Common myeloid progenitor, CD34-positive (primary cell): ENCODE measurements around the gene PXK.

Source experiments
- CTCF ChIA-PET: fragments of 350-600 bp; sonication (Branson Sonifier 250); formaldehyde crosslinking; loops from one replicate; lab custom pipeline; 2021; ENCODE audit warnings: antibody characterized with exemption; lab: Charles Lee
- POLR2A ChIA-PET: fragments of 350-600 bp; sonication (Branson Sonifier 250); formaldehyde crosslinking; loops from one replicate; lab custom pipeline; 2021; ENCODE audit warnings: antibody characterized with exemption; lab: Charles Lee
- DNase-seq, 3 donors: peaks; one replicate each; pipeline versions ENCODE4 v3.0.0 to v3.0.0-alpha.2; 2013
- H3K27ac ChIP-seq, 2 experiments: 1 replicate in 1 of 2; 2 replicates in 1 of 2; pipeline ENCODE4 v1.7.0; 2013; ENCODE audit warnings: inconsistent platforms in 2 of 2, low read length in 2 of 2, mild to moderate bottlenecking in 2 of 2, low read depth in 1 of 2, moderate library complexity in 1 of 2; ENCODE audit not compliant: severe bottlenecking in 2 of 2, insufficient read depth in 1 of 2, poor library complexity in 1 of 2
- H3K27me3 ChIP-seq, 5 experiments: replicated peaks in 2 of 5; 1 replicate in 3 of 5; 2 replicates in 2 of 5; pipeline versions ENCODE4 v1.6.1 to v1.7.0; 2013; ENCODE audit warnings: low read length in 4 of 5, mild to moderate bottlenecking in 2 of 5, moderate library complexity in 2 of 5, inconsistent platforms in 1 of 5; ENCODE audit not compliant: insufficient read depth in 5 of 5, control insufficient read depth in 4 of 5
- H3K36me3 ChIP-seq, 4 experiments: 1 replicate in 2 of 4; 2 replicates in 2 of 4; pipeline versions ENCODE4 v1.6.1 to v1.7.0; 2013; ENCODE audit warnings: low read length in 3 of 4, control low read depth in 1 of 4, mild to moderate bottlenecking in 1 of 4; ENCODE audit not compliant: control insufficient read depth in 4 of 4, insufficient read depth in 4 of 4
- H3K4me1 ChIP-seq, 4 experiments: 1 replicate in 3 of 4; 2 replicates in 1 of 4; pipeline versions ENCODE4 v1.6.1 to v1.7.1; 2013; ENCODE audit warnings: low read length in 3 of 4, mild to moderate bottlenecking in 3 of 4, control low read depth in 1 of 4, inconsistent platforms in 1 of 4, moderate library complexity in 1 of 4; ENCODE audit not compliant: control insufficient read depth in 4 of 4, insufficient read depth in 4 of 4; ENCODE audit errors: control extremely low read depth in 1 of 4
- H3K4me3 ChIP-seq, 7 experiments: 1 replicate in 4 of 7; 2 replicates in 3 of 7; pipeline versions ENCODE4 v1.5.1 to v1.7.0; 2013; ENCODE audit warnings: mild to moderate bottlenecking in 7 of 7, low read length in 6 of 7, moderate library complexity in 6 of 7, inconsistent platforms in 2 of 7, low read depth in 2 of 7, control low read depth in 1 of 7; ENCODE audit not compliant: insufficient read depth in 4 of 7, control insufficient read depth in 1 of 7; ENCODE audit errors: extremely low read depth in 1 of 7
- H3K9me3 ChIP-seq, 5 experiments: 1 replicate in 4 of 5; 2 replicates in 1 of 5; pipeline versions ENCODE4 v1.6.1 to v1.7.1; 2013; ENCODE audit warnings: low read length in 4 of 5, mild to moderate bottlenecking in 2 of 5, inconsistent platforms in 1 of 5, low read depth in 1 of 5, moderate library complexity in 1 of 5; ENCODE audit not compliant: control insufficient read depth in 4 of 5, insufficient read depth in 2 of 5; ENCODE audit errors: control extremely low read depth in 1 of 5
- WGBS: methylation state at CpG from one replicate; pipeline ENCODE4 v1.1.5; 2013; ENCODE audit not compliant: insufficient coverage; 5-methylcytosine and 5-hydroxymethylcytosine counted together

The PXK gene

GRCh38 chr3:58392181-58392580, 59.5 kb downstream of the PXK start:
- Histone ChIP-seq H3K4me3 (no peak overlapping the region), H3K9me3 (no peaks in the 10 kb centered on the region), H3K4me1 (peaks cover 5 to 19% (median 9%) of the 10 kb centered on the region in 4 experiments), H3K27me3 (no peaks in the 10 kb centered on the region), H3K36me3 (peaks cover 12 to 62% (median 23%) of the 10 kb centered on the region in 4 experiments), H3K27ac (no peak overlapping the region)
- POLR2A ChIA-PET: no interaction called here
- CTCF ChIA-PET: interaction anchor here (0.6 to 1.8 kb wide), 8 partner anchors 9 to 371 kb away, joined by 3 to 4 read pairs (median 3); partner anchors contain the start of genes HTD2 and RPP14
- no peak for DNase-seq
- WGBS: 80% methylated on average over 1 of the region's 3 CpGs

DNA sequence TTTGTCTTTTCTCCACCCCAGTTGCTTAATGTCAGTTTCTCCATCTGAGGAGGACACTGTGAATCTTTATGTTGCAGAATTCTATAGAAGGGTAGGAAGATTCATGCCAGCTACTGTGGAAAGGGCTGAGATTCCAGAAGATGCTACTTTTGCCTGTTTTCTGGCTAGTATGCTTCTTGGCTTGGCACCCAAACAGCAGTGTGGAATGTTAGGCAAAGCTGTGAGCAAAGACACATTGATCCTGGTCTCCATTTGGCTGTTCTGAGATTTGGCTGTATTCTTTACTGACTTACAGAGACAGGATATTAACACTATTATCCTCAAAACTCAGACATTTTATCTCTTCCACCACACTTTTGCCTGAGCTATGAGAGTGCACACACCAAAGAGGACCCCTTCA, 61.6 kb downstream of the PXK start:
- H3K36me3 ChIP-seq: peaks cover 18 to 74% (median 37%) of the 10 kb centered on the region in 4 experiments

GRCh38 chr3:58398669-58399333, 66.1 kb downstream of the PXK start:
- Histone ChIP-seq H3K9me3 (no peaks in the 10 kb centered on the region), H3K27ac (no peak overlapping the region), H3K36me3 (peaks cover 22 to 81% (median 47%) of the 10 kb centered on the region in 4 experiments), H3K4me3 (no peak overlapping the region), H3K4me1 (no peaks in the 10 kb centered on the region), H3K27me3 (no peaks in the 10 kb centered on the region)
- DNase-seq: no peak
- CTCF ChIA-PET: interaction anchor here (0.9 to 4.9 kb wide), 5 partner anchors 9 to 49 kb away, joined by 3 to 28 read pairs (median 7); no protein-coding TSS in a partner anchor
- POLR2A ChIA-PET: interaction anchor here (0.6 kb wide), 1 partner anchor 10 kb away, joined by 4 read pairs; no protein-coding TSS in a partner anchor
- over 99% methylated on average over 9 of the region's 9 CpGs for WGBS

More for the DNA sequence above, 61.6 kb downstream of the PXK start:
- Histone ChIP-seq H3K27me3 (no peaks in the 10 kb centered on the region), H3K4me1 (peaks cover 0 to 1% (median 0%) of the 10 kb centered on the region in 4 experiments), H3K4me3 (no peak overlapping the region), H3K9me3 (no peaks in the 10 kb centered on the region), H3K27ac (no peak overlapping the region)
- no peak for DNase-seq
- POLR2A ChIA-PET: no interaction called here
- CTCF ChIA-PET: interaction anchor here (0.9 to 2.0 kb wide), 7 partner anchors 8 to 87 kb away, joined by 3 to 8 read pairs (median 4); partner anchors contain the start of genes HTD2 and PXK

- WGBS: 90% methylated on average over 2 of the region's 6 CpGs
- CTCF ChIA-PET: interaction anchor here (0.7 to 2.0 kb wide), 9 partner anchors 10 to 95 kb away, joined by 3 to 11 read pairs (median 3); no protein-coding TSS in a partner anchor
- H3K27me3 ChIP-seq: no peaks in the 10 kb centered on the region
Observed at GRCh38 chr3:58403513-58404109, 70.9 kb downstream of the PXK start.

DNA sequence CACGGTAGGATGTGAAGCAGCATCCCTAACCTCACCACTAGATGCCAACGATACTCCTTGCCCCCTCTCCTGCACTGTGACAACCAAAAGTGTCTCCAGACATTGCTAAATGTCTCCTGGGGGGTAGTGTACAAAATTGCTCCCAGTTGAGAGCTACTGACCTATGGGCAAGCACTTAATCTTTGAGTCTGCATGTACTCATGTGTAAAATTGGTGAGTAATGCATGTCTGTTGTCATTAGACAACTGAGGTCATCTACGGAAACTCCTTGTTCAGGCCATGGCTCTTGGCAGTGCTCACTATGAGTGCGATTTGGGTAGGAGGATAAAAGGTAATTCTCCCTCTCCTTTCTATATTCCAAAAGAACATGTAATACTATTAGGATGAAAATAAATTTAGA, 71.7 kb downstream of the PXK start:
- CTCF ChIA-PET: interaction anchor here (0.6 to 2.0 kb wide), 9 partner anchors 9 to 225 kb away, joined by 3 to 11 read pairs (median 3); no protein-coding TSS in a partner anchor
- no CpG with 5 or more reads among the region's 4 CpGs for WGBS
- H3K4me1 ChIP-seq: no peaks in the 10 kb centered on the region
- no peak overlapping the region for H3K27ac ChIP-seq
- H3K27me3 ChIP-seq: no peaks in the 10 kb centered on the region
- DNase-seq: no peak
- no peaks in the 10 kb centered on the region for H3K9me3 ChIP-seq
- POLR2A ChIA-PET: no interaction called here
- H3K4me3 ChIP-seq: no peak overlapping the region
- H3K36me3 ChIP-seq: peaks cover 10 to 52% (median 28%) of the 10 kb centered on the region in 4 experiments

More at GRCh38 chr3:58403513-58404109, 70.9 kb downstream of the PXK start:
- Histone ChIP-seq H3K4me3 (no peak overlapping the region), H3K9me3 (no peaks in the 10 kb centered on the region), H3K36me3 (peaks cover 11 to 52% (median 28%) of the 10 kb centered on the region in 4 experiments), H3K4me1 (no peaks in the 10 kb centered on the region), H3K27ac (no peak overlapping the region)
- no peak for DNase-seq
- POLR2A ChIA-PET: no interaction called here

DNA sequence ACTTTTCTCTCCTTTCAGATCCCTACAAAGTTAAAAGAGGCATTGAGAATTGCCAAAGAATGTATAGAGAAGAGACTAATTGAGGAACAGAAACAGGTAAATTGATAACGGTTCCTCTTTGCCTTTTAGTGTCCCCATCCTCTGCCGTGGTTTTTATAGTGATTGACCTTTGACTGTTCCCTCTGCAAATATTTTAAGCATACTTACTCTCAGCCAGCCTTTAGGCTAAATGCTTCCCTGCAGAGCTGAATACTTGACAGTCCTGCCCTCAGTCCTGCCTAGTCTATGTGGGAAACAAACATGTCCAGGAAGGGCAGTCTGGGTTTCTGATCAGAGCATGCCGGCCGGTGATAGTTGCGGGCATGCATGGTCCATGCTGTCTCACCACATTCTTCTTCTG, 76.2 kb downstream of the PXK start:
- Histone ChIP-seq H3K9me3 (no peaks in the 10 kb centered on the region), H3K4me3 (no peak overlapping the region), H3K27me3 (no peaks in the 10 kb centered on the region), H3K4me1 (no peaks in the 10 kb centered on the region), H3K36me3 (peaks cover 13 to 60% (median 42%) of the 10 kb centered on the region in 4 experiments), H3K27ac (no peak overlapping the region)
- ChIA-PET CTCF (interaction anchor here (1.0 to 2.2 kb wide), 8 partner anchors 9 to 101 kb away, joined by 3 to 7 read pairs (median 3); no protein-coding TSS in a partner anchor), POLR2A (no interaction called here)
- 87% methylated on average over 5 of the region's 5 CpGs for WGBS
- no peak for DNase-seq
